ENCODE results near the gene CLEC20A. TPM values are rescaled to one million over a fixed set of nuclear protein-coding genes. Genes with fewer than 3 reads are reported as not detected.

The CLEC20A gene
- total and polyA plus RNA-seq, 10 donors, result 0.57 to 3.6 (median 1.3) TPM; not detected in 2

DNA sequence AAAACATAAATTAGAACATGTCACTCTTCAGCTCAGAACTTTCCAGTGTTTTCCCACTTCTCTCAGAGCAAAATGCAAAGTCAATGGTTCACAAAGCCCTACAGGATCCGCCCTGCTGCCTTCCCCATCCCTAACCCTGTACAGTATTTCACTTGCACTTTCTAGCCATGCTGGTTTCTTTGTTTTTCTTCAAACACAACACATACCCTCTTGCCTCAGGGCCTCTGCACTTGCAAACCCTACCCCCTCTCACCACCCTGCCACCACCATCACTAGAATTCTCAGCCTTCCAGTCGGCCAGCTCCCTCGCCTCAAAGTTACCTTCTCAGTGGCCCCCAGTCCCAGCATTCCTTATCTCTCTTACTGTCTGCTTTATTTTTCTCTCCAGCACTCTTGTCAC lies 33.7 kb upstream of the CLEC20A start:
- Histone ChIP-seq H3K4me1 (peaks cover 0 to 10% (median 8%) of the 10 kb centered on the region in 6 donors), H3K4me3 (no peak overlapping the region), H3K36me3 (no peaks in the 10 kb centered on the region), H3K27ac (no peak overlapping the region), H3K9me3 (no peaks in the 10 kb centered on the region), H3K27me3 (replicated peaks in 1 of 7) (peaks cover 0 to 5% (median 0%) of the 10 kb centered on the region in 7 donors)
- 91 to 93% (median 93%) methylated on average over 3 of the region's 3 CpGs for WGBS, 5 donors
- intact Hi-C loops (cut with DNase I; ENCODE audit: low total_unique reads), result loop anchor here (10.0 kb wide), 1 partner anchor 844 kb away; no protein-coding TSS in a partner anchor
- no peak for TF ChIP-seq POLR2A (IDR thresholded peaks at IDR 0.05)
- TF ChIP-seq, protein P1, sequence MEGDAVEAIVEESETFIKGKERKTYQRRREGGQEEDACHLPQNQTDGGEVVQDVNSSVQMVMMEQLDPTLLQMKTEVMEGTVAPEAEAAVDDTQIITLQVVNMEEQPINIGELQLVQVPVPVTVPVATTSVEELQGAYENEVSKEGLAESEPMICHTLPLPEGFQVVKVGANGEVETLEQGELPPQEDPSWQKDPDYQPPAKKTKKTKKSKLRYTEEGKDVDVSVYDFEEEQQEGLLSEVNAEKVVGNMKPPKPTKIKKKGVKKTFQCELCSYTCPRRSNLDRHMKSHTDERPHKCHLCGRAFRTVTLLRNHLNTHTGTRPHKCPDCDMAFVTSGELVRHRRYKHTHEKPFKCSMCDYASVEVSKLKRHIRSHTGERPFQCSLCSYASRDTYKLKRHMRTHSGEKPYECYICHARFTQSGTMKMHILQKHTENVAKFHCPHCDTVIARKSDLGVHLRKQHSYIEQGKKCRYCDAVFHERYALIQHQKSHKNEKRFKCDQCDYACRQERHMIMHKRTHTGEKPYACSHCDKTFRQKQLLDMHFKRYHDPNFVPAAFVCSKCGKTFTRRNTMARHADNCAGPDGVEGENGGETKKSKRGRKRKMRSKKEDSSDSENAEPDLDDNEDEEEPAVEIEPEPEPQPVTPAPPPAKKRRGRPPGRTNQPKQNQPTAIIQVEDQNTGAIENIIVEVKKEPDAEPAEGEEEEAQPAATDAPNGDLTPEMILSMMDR (IDR thresholded peaks at IDR 0.05 in 8 of 11, conservative IDR thresholded peaks at IDR 0.05 in 3 of 11), result no peak
- no peak for TF ChIP-seq POLR2AphosphoS5 (IDR thresholded peaks at IDR 0.05)
- DNase-seq, result peak; percentile 18

DNA sequence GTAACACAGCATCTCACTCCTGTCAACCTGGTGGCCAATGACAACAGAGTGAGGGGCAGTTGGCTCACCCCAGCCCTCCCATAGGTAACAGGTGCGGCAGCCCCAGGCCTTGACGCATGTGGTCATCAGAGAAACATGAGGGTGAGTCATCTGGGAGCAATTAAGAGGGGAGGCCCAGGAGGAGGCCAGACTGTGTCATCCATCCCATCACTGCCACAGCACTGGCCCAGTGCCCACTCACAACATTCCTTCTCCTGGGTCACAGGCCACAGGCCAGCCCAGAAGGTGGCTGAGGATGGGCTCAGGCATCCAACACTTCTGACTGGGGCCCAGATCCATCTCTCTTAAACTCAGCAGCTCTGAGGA lies 33.3 kb upstream of the CLEC20A start:
- 92 to 97% (median 94%) methylated on average over 2 of the region's 2 CpGs for WGBS, 5 donors
- no peak for TF ChIP-seq POLR2AphosphoS5 (IDR thresholded peaks at IDR 0.05)
- TF ChIP-seq POLR2A (IDR thresholded peaks at IDR 0.05), result no peak
- TF ChIP-seq, protein P1 (IDR thresholded peaks at IDR 0.05 in 8 of 11, conservative IDR thresholded peaks at IDR 0.05 in 3 of 11), result no peak

DNA sequence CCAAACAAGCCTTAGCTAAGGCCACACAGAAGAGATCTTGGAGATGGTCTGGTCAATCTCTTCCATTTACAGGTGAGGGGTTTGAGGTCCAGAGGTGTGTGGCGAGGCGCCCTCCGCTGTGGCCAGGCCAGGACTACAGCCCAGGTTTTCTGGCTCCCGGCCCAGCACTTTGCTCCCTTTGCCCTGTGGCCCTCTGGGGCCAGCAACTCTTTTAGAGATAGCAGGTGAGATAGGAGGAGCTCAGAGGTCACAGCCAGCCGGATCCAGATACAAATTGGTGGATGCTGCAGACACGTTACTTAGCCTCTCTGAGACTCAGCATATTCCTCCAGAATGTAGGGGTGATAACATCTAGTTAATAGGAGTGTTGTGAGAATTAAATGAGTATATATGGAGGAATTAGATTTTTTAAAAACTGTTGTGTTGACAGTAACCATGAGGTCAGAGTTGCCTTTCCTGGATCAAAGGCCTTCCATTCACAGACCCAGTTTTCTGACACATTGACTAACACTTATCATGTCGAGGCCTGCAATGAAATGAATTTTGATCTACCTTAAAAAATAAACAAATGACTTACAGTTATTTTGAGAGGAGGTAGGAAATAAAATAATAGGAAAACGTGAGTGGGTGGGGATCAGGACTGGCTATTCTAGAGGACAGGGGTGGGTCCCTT lies 32.7 kb upstream of the CLEC20A start:
- TF ChIP-seq POLR2A (IDR thresholded peaks at IDR 0.05) (no peak), POLR2AphosphoS5 (IDR thresholded peaks at IDR 0.05) (no peak)
- TF ChIP-seq, protein P1 (IDR thresholded peaks at IDR 0.05 in 8 of 11, conservative IDR thresholded peaks at IDR 0.05 in 3 of 11), result no peak
- H3K27ac ChIP-seq, result no peak overlapping the region
- no peaks in the 10 kb centered on the region for H3K9me3 ChIP-seq
- 84 to 94% (median 90%) methylated on average over 5 to 8 of the region's 8 CpGs for WGBS, 5 donors
- peak; percentile 22 for DNase-seq
- peaks cover 0 to 5% (median 0%) of the 10 kb centered on the region in 7 donors for H3K27me3 ChIP-seq (replicated peaks in 1 of 7)
- intact Hi-C loops (cut with DNase I; ENCODE audit: low total_unique reads), result loop anchor here (5.0 to 10.0 kb wide), 2 partner anchors 473 to 845 kb away; no protein-coding TSS in a partner anchor
- no peak overlapping the region for H3K4me3 ChIP-seq
- H3K36me3 ChIP-seq, result no peaks in the 10 kb centered on the region
- peaks cover 0 to 10% (median 8%) of the 10 kb centered on the region in 6 donors for H3K4me1 ChIP-seq

More for the DNA sequence above, 33.3 kb upstream of the CLEC20A start:
- Histone ChIP-seq H3K4me1 (peaks cover 0 to 10% (median 8%) of the 10 kb centered on the region in 6 donors), H3K9me3 (no peaks in the 10 kb centered on the region), H3K36me3 (no peaks in the 10 kb centered on the region), H3K4me3 (no peak overlapping the region), H3K27me3 (replicated peaks in 1 of 7) (peaks cover 0 to 5% (median 0%) of the 10 kb centered on the region in 7 donors), H3K27ac (no peak overlapping the region)
- peak; percentile 55 for DNase-seq
- intact Hi-C loops (cut with DNase I; ENCODE audit: low total_unique reads), result loop anchor here (10.0 kb wide), 1 partner anchor 845 kb away; no protein-coding TSS in a partner anchor

DNA sequence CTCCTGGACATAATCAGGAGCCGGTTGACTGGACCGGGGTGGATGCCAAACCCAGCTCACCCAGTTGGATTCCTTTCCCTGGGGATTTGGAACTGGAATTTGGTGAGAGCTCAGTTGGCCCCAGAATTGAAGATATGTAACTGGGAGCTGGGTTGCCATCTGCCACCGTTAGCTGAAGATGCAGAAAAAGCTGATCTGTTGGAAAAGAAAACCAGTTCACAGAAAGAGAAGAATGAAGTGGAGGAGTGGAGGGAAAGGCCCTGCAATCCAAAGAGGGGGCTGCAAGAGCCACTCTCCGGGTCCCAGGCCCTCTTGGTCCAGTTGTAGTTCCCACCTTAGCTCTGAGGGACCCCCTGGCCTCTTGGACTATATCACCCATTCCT lies 32.2 kb upstream of the CLEC20A start:
- Histone ChIP-seq H3K27ac (no peak overlapping the region), H3K9me3 (no peaks in the 10 kb centered on the region), H3K4me3 (no peak overlapping the region), H3K27me3 (replicated peaks in 1 of 7) (peaks cover 0 to 5% (median 0%) of the 10 kb centered on the region in 7 donors), H3K36me3 (no peaks in the 10 kb centered on the region), H3K4me1 (peaks cover 0 to 10% (median 8%) of the 10 kb centered on the region in 6 donors)
- TF ChIP-seq, protein P1 (IDR thresholded peaks at IDR 0.05 in 8 of 11, conservative IDR thresholded peaks at IDR 0.05 in 3 of 11), result no peak
- intact Hi-C loops (cut with DNase I; ENCODE audit: low total_unique reads), result loop anchor here (5.0 kb wide), 1 partner anchor 473 kb away; no protein-coding TSS in a partner anchor
- 79 to 93% (median 88%) methylated on average over 4 of the region's 4 CpGs for WGBS, 5 donors
- no peak for DNase-seq

All from spleen (tissue), 11 donors.